ENCODE data around the gene KCNMA1. TPM values are rescaled to one million over a fixed set of nuclear protein-coding genes. Genes with fewer than 3 reads are reported as not detected.
"Not testable (repeated sequence)": the region's sequence is repeated elsewhere in the genome, so short reads cannot be mapped to it uniquely, and the experiment has no call there.

Gene KCNMA1
- total RNA-seq, 1 donor from 2014 or later: 2.5 TPM

DNA sequence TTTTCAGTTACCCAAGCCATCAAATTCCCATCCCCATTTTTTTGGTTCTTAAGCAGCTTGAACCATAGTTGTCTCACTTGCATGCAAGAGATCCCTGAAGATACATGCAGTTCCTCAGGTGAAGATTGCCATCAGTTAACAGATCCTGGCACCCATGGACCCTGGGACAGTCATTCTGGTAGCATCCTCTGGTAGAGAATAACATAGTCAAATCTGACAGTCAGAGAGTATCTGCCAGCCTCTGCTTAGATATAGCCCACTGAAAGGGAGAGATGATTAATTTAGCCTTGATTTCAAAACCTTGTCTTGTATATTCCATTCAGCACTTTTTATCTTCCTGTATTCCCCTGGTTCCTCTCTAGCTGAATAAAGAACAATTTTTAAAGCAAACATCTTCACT is 280.4 kb downstream of the KCNMA1 start:
- ATAC-seq (no peak), DNase-seq (no peak)
- intact Hi-C loops (cut with micrococcal nuclease): no loop called here

GRCh38 chr10:77355844-77356243 is 281.8 kb downstream of the KCNMA1 start:
- intact Hi-C loops (cut with micrococcal nuclease): no loop called here
- ATAC-seq: no peak
- no peak for DNase-seq

DNA sequence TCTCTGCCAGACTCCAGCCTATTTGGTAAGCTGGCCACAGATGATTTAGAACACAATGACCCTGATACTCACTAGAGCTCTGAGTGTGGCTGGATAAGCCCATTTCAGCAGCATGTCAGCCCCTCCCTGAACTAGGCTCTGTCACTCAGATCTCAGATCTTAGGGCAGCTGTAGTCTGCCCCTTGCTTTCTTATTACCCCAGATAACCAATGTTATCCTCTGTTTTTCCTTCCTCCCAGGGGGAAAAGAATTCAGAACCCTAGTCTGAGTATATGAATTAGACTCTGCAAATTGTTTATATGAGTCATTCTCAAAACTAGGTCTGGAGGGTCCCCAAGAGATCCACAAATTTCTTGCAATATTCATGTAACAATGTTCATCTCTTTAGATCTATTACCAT is 286.2 kb downstream of the KCNMA1 start:
- intact Hi-C loops (cut with micrococcal nuclease): no loop called here
- no peak for DNase-seq
- ATAC-seq: no peak

DNA sequence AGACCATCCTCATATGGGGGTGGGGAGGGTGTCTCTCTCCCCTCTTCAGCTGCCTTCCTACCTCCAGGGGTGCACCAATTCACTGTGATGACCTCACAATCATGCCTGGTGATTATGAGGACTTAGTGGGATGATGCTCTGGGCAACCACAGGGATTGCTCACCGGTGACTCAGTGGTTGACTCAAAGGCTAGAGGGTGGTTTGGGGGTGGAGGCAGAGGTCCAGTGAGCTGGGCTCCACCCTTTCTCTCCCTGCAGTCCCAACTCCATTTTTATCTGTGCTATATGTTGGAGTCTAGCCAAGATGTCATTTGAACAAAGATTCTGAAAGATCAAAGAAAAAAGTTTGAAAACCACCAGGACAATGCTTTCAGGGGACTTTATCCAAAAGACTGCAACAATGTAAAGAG is 286.9 kb downstream of the KCNMA1 start:
- ATAC-seq (peak; percentile 23), DNase-seq (no peak)
- intact Hi-C loops (cut with micrococcal nuclease): no loop called here

DNA sequence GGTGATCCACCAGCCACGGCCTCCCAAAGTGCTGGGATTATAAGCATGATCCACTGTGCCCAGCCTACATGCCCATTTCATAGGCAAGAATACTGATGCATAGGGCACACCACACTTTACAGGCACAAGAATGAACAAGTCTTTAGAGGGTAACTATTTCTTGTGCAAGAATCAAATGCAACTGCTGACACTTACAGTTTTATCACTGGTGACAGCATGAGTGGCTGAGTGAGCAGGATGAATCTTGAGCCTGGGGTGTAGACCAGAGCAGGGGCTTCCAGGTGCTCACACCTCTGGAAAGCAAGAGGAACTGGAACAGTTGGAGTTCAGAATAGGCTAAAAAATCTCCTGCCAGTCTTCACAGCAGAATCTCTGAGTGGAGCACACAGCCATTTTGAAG is 287.5 kb downstream of the KCNMA1 start:
- DNase-seq (no peak), ATAC-seq (no peak)
- intact Hi-C loops (cut with micrococcal nuclease): no loop called here

DNA sequence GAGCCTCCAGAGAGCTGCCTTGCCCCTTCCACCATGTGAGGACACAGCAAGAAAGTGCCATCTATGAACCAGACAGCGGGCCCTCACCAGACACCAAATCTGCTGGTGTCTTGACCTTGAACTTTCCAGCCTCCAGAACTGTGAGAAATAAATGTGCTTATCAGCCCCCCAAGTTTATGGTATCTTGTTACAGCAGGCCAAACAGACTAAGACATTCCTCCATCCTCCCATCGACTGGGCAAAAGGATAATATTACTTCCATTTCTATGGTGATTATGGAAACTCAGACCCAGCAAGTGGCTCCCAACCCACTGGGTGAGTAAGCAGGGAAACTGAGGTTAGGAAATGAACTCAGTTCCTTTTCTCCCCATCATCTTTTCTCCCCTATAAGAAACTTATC is 288.4 kb downstream of the KCNMA1 start:
- intact Hi-C loops (cut with micrococcal nuclease): no loop called here
- ATAC-seq (no peak), DNase-seq (no peak)

DNA sequence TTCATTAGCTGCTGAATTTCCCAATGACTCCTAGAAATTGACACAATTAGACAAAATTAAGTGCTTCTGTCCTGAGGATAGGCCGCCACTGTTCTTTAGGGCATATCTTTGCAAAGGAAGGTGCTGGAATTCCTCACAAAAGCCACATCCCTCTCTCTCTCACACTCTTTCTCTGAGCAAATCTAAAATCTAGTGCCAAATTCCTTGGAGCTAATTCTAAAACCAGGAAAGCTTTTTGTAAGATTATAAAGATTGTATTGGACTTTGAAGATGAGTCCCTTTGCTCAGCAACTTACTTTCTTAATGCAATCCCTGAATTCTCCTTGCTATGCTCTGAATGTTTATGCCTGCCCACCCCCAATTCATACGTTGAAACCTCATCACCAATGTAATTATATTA is 288.9 kb downstream of the KCNMA1 start:
- intact Hi-C loops (cut with micrococcal nuclease): no loop called here
- no peak for DNase-seq
- ATAC-seq: no peak

DNA sequence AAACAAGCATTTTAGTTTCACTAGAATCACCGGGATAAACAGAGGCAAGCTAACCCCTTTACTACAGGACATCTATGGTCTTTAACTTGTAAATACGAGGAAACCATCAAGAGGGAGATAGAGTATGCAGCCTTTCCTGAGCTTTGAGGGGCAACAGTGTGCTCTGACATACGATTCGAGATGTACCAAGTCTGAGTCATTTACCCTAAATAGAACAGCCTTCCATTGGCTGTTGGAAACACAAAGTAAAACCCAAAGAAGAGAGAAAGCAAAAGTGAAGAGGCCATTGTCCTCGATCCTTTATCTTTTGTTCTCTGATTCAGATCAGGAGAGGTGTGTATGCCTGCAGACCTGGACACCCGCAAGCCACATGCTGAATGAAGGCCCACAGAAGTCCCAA is 289.5 kb downstream of the KCNMA1 start:
- intact Hi-C loops (cut with micrococcal nuclease): no loop called here
- ATAC-seq (no peak), DNase-seq (no peak)

DNA sequence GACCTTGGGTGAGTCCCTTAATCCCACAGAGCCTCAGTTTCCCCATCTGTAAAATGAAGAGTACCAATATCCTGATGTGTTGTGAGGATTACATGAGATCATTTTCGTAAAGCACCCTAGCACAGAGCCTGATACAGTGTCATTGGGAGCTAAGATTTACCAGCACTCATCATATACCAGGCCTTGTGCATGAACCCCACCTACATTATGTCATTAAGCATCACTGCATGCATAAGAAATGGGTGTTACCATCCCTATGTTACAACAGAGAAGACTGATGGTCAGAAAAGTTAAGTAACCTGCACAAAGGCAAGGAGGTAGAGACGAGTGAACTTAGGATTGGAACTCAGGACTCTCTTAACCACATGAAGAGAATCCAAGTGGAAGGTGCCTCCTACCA is 290.6 kb downstream of the KCNMA1 start:
- intact Hi-C loops (cut with micrococcal nuclease): no loop called here
- DNase-seq: no peak
- no peak for ATAC-seq

DNA sequence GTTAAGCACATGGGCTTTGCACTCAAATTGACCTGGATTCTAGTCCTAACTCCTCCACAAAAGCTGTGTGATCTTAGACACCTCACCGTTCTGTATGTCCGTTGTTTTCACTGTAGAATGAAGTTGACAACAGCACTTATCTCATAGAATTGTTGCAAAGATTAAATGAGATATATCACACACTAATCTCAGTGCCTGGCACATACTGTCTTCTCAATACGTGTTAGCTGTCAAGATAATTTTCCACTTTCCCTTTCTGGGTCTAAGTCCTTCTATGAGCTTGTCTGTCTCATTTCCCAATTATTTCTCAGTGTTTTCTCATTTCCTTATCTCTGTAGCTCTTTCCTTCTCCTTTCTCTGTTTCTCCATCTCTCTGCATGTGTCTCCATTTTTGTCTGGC is 296.6 kb downstream of the KCNMA1 start:
- no peak for ATAC-seq

DNA sequence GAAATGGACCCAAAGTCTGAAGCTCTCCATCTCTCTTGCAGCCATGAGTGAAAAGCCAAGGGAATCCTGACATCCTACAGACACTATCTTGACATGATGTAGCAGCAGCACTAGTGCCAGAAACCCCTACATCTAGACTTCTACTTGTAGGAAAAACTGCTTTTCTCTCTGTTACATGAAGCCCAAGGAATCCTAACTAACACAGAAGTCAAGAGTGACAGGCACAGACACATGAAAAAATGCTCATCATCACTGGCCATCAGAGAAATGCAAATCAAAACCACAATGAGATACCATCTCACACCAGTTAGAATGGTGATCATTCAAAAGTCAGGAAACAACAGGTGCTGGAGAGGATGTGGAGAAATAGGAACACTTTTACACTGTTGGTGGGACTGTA is 297.7 kb downstream of the KCNMA1 start:
- intact Hi-C loops (cut with micrococcal nuclease); DNase-seq; ATAC-seq: not testable (repeated sequence)

More for the DNA sequence above, 296.6 kb downstream of the KCNMA1 start:
- intact Hi-C loops (cut with micrococcal nuclease): no loop called here
- no peak for DNase-seq

- ATAC-seq (no peak), DNase-seq (no peak)
- intact Hi-C loops (cut with micrococcal nuclease): no loop called here
Observed at GRCh38 chr10:77339166-77339565, 298.4 kb downstream of the KCNMA1 start.

DNA sequence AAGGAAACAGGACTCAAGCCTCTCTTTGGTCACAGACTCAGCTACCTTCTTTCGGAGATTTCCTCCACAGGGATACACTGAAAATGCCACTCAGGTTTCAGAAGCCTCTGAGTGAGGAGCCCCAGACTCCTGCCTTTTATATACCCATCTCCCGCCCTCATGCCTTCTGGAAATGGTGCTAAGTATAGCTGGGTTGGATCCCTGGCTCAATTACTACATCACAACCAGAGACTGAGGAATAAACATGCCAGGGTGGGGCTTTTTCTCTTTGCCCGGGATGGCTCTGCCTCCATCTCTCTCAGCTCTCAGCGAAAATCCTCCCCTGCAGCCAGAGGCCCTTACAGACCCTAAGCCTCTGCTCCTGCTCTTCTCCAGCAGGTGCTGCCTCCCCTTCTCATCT is 299.5 kb downstream of the KCNMA1 start:
- intact Hi-C loops (cut with micrococcal nuclease): no loop called here
- ATAC-seq (no peak), DNase-seq (no peak)

DNA sequence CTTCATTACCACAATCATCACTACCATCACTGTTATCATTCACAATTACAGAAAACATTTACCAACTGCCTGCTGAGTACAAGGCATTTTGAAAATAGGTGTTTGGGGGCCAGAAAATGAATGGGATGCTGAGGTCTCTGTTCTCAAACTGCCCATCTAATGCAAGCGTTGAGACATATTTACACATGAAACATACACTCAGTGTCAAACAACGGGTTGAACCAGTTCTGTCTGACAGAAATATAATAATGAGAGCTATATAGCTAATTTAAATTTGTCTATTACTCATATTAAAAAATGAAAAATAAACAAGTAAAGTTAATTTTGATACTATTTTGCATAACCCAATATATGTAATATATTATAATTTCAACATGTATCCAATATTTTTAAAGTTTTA is 303.1 kb downstream of the KCNMA1 start:
- no peak for DNase-seq
- ATAC-seq: no peak
- intact Hi-C loops (cut with micrococcal nuclease): no loop called here

- DNase-seq (no peak), ATAC-seq (no peak)
- intact Hi-C loops (cut with micrococcal nuclease): no loop called here
Observed at GRCh38 chr10:77333610-77334340, 303.8 kb downstream of the KCNMA1 start.

DNA sequence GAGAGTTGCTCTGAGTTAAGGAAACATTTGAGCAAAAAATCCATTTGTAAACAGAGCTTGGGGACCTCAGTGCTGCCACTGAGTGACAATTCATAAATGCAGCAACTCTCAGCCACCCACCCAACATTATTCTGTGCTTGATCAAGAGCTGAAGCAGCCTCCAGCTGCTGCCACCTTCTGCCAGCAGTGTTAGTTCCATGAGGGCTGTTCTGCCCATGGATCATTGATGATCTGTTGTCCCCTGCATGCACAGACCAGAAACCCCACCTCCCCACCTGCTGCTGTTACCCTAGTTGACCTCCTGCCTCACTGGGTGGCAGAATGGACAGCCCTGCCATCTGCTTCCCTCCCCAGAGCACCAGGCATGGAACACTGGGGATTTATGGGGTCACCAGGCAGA is 305.4 kb downstream of the KCNMA1 start:
- intact Hi-C loops (cut with micrococcal nuclease): no loop called here
- DNase-seq (no peak), ATAC-seq (no peak)

- DNase-seq (no peak), ATAC-seq (no peak)
- intact Hi-C loops (cut with micrococcal nuclease): no loop called here
Observed at GRCh38 chr10:77328272-77328816, 309.3 kb downstream of the KCNMA1 start.

DNA sequence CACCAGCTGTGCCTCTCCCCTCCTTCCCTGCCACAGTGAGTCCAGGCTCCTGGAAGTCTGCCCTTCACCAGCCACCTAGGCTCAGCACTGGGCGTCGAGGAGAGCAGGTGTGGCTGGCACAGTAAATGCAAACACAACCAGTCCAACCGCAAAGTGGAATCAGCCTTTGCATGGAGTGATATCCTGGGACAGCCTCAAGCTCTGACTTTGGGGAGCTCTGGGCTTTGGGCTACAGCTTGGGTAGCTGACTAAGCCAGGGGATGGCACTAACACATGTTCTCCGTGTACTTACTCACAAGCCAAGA is 312.4 kb downstream of the KCNMA1 start:
- ATAC-seq (no peak), DNase-seq (no peak)
- intact Hi-C loops (cut with micrococcal nuclease): no loop called here

- DNase-seq (no peak), ATAC-seq (no peak)
- intact Hi-C loops (cut with micrococcal nuclease): no loop called here
Observed at GRCh38 chr10:77321838-77322237, 315.8 kb downstream of the KCNMA1 start.

DNA sequence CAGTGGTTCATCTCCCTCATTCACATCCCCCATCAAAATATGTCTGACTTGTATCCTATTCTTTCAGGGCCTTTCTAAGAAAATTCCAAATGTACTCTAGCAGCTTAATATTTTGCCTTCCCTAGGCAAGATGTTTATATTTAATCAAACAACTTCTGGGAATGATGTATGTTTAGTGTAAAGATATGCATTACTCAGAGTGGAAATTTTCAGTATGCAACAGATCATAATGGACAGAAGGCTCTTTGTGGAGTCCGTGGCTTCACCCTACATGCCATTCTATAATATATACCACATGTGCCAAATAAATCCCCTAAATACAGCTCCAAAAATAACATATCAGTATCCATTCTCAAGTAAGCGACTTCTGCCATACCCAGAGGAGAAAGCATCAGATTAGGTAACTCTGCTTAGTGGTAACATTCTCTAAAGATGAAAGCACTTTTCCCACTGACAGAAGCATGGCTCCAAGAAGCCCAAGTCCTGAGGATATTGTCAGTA is 316.6 kb downstream of the KCNMA1 start:
- ATAC-seq (no peak), DNase-seq (no peak)
- intact Hi-C loops (cut with micrococcal nuclease): no loop called here

GRCh38 chr10:77319557-77319956 is 318.1 kb downstream of the KCNMA1 start:
- intact Hi-C loops (cut with micrococcal nuclease): no loop called here
- DNase-seq: no peak
- ATAC-seq: no peak
